Parathyroid adenoma (tissue), 2 donors: ENCODE data around the gene TBC1D22A.

ENCODE experiments used
- H2AFZ ChIP-seq: fragments of 300-600 bp; sonication (generic); one replicate; pipeline ENCODE4 v1.7.0; 2017; ENCODE audit warnings: antibody characterized with exemption, mild to moderate bottlenecking
- H3K27ac ChIP-seq: fragments of 300-600 bp; sonication (generic); one replicate; pipeline ENCODE4 v1.7.0; 2017
- H3K27me3 ChIP-seq: fragments of 300-600 bp; sonication (generic); one replicate; pipeline ENCODE4 v1.7.0; 2017; ENCODE audit warnings: low read length; ENCODE audit not compliant: control insufficient read depth, insufficient read depth
- H3K36me3 ChIP-seq: fragments of 300-600 bp; sonication (generic); one replicate; pipeline ENCODE4 v1.7.0; 2017; ENCODE audit warnings: low read length; ENCODE audit not compliant: control insufficient read depth, insufficient read depth
- H3K4me1 ChIP-seq: fragments of 300-600 bp; sonication (generic); one replicate; pipeline ENCODE4 v1.7.0; 2017; ENCODE audit warnings: control low read depth
- H3K4me2 ChIP-seq: fragments of 300-600 bp; sonication (generic); one replicate; pipeline ENCODE4 v1.7.0; 2017; ENCODE audit warnings: low read length
- H3K4me3 ChIP-seq: fragments of 300-600 bp; sonication (generic); one replicate; pipeline ENCODE4 v1.7.0; 2017; ENCODE audit warnings: low read depth, low read length
- H3K79me2 ChIP-seq: fragments of 300-600 bp; sonication (generic); one replicate; pipeline ENCODE4 v1.7.0; 2017; ENCODE audit warnings: control low read depth
- H3K9ac ChIP-seq: fragments of 300-600 bp; sonication (generic); one replicate; pipeline ENCODE4 v1.7.0; 2017; ENCODE audit warnings: mild to moderate bottlenecking
- H3K9me3 ChIP-seq: fragments of 300-600 bp; sonication (generic); one replicate; pipeline ENCODE4 v1.7.0; 2017; ENCODE audit warnings: low read length; ENCODE audit not compliant: control insufficient read depth
- CTCF ChIP-seq: fragments of 300-600 bp; sonication (generic); IDR thresholded peaks from one replicate; pipeline ENCODE4 v1.7.0; 2017; ENCODE audit warnings: antibody characterized with exemption, mild to moderate bottlenecking
- donor health status: primary hyperparathyroidism.

TBC1D22A gene

DNA sequence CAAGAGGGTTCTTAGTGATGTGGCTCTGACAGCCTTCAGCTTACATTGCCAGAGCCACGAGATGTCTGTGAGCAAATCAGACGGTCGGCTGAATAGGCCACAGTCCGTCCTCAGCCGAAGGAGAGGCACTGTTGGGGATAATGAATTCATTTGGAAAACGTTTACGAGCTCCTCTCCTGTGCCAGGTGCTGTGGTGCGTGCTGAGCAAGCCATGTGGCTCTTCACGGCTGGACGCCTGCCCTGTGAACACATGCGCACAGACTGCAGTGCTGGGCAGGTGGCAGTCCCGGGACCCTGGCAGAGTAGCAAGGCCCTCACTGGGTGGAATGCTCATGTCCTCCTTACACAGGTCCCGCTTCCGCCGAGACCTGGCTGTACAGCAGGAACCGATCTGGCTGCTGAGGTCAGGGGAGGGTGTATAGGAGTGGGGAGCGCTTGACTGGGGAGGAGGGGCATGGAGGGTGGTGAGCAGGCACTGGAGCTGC lies 6.8 kb downstream of the TBC1D22A start:
- H3K4me1 ChIP-seq = peaks cover 4% of the 10 kb centered on the region
- no peak for TF ChIP-seq CTCF
- H3K27me3 ChIP-seq = no peaks in the 10 kb centered on the region
- H3K79me2 ChIP-seq = peaks cover 8% of the 10 kb centered on the region
- H3K4me3 ChIP-seq = no peak overlapping the region
- H3K36me3 ChIP-seq = no peaks in the 10 kb centered on the region
- peak overlapping the region; percentile 47 for H3K27ac ChIP-seq
- peak overlapping the region; percentile 31 for H3K4me2 ChIP-seq
- H3K9ac ChIP-seq = no peak overlapping the region
- no peak overlapping the region for H2AFZ ChIP-seq
- H3K9me3 ChIP-seq = no peaks in the 10 kb centered on the region

DNA sequence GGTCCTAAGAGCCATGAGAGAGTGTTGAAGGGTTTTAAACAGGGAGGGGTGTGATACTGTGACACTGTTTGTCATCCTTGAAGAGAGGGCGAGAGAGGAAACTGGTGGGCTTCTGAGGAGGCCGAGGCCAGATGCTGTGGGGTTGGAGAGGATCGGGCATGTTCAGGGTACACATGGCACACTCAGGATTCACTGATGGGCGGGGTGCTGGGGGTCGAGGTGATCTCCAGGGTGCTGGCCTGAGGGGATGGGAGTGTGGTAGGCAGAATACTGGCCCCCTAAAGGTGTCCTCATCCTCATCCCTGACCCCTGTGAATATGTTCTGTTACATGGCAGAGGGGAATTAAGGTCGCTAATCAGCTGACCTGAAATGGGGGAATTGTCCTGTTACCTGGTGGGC lies 7.3 kb downstream of the TBC1D22A start:
- Histone ChIP-seq H3K27ac (peak overlapping the region; percentile 47), H3K27me3 (no peaks in the 10 kb centered on the region), H3K4me2 (no peak overlapping the region), H3K79me2 (peaks cover 12% of the 10 kb centered on the region), H3K9me3 (no peaks in the 10 kb centered on the region), H3K4me1 (peaks cover 4% of the 10 kb centered on the region), H3K36me3 (no peaks in the 10 kb centered on the region), H2AFZ (no peak overlapping the region), H3K4me3 (no peak overlapping the region), H3K9ac (no peak overlapping the region)
- no peak for TF ChIP-seq CTCF

GRCh38 chr22:46770151-46770641 lies 7.7 kb downstream of the TBC1D22A start:
- no peak for TF ChIP-seq CTCF
- no peak overlapping the region for H2AFZ ChIP-seq
- no peak overlapping the region for H3K4me3 ChIP-seq
- H3K79me2 ChIP-seq = peaks cover 15% of the 10 kb centered on the region
- no peaks in the 10 kb centered on the region for H3K9me3 ChIP-seq
- peaks cover 4% of the 10 kb centered on the region for H3K4me1 ChIP-seq
- H3K9ac ChIP-seq = no peak overlapping the region
- no peaks in the 10 kb centered on the region for H3K36me3 ChIP-seq
- H3K27ac ChIP-seq = peak overlapping the region; percentile 54
- no peak overlapping the region for H3K4me2 ChIP-seq
- no peaks in the 10 kb centered on the region for H3K27me3 ChIP-seq

DNA sequence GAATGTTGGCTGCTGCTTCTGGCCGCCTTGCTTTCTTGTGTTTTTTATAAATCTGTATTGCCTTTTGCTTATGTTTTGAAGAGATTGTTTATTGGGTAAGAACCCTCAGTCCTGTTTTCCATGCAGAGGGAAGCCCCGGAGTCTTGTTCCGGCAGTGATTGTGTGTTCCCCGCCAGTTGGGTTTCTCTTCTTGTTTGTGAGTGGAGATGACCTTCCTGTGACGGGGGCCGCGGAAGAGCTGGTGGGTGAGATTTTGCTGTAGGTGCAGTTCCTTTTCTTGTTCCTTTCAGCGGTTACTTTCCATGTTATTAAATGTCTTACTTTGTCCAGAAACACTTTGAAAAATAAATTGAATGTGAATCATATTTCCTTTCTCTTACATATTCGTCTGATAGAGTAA lies 8.3 kb downstream of the TBC1D22A start:
- Histone ChIP-seq H3K4me3 (no peak overlapping the region), H2AFZ (no peak overlapping the region), H3K36me3 (no peaks in the 10 kb centered on the region), H3K4me2 (no peak overlapping the region), H3K27ac (peak overlapping the region; percentile 54), H3K4me1 (peaks cover 4% of the 10 kb centered on the region), H3K9ac (no peak overlapping the region), H3K79me2 (peaks cover 17% of the 10 kb centered on the region), H3K27me3 (no peaks in the 10 kb centered on the region), H3K9me3 (no peaks in the 10 kb centered on the region)
- no peak for TF ChIP-seq CTCF

DNA sequence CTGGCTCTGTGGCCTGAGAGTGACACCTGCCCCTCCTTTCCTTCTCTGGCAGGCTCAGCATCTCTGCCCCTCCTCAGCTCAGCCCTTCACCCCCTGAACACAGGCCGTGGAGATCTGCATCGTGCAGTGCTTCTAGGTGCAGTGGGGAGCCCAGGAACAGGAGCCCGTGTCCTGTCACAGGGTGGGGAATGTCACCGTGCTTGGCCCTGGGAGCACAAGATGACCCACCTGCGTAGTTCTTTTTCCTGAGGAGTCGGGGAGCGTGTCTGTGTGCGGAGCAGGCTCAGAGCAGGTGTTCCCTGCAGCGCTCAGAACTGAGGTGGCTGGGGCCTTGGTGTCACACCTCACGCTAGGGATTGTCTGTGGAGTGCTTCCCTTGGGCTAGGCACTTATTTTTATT lies 10.6 kb downstream of the TBC1D22A start:
- Histone ChIP-seq H3K9me3 (no peaks in the 10 kb centered on the region), H3K4me1 (peaks cover 4% of the 10 kb centered on the region), H3K4me3 (no peak overlapping the region), H3K4me2 (no peak overlapping the region), H3K9ac (no peak overlapping the region), H3K36me3 (no peaks in the 10 kb centered on the region), H3K79me2 (peaks cover 20% of the 10 kb centered on the region), H3K27ac (no peak overlapping the region), H2AFZ (no peak overlapping the region), H3K27me3 (no peaks in the 10 kb centered on the region)
- no peak for TF ChIP-seq CTCF
